ENCODE results near the gene GPR68.
"Not testable (repeated sequence)": the region's sequence is repeated elsewhere in the genome, so short reads cannot be mapped to it uniquely, and the experiment has no call there.

The GPR68 gene

DNA sequence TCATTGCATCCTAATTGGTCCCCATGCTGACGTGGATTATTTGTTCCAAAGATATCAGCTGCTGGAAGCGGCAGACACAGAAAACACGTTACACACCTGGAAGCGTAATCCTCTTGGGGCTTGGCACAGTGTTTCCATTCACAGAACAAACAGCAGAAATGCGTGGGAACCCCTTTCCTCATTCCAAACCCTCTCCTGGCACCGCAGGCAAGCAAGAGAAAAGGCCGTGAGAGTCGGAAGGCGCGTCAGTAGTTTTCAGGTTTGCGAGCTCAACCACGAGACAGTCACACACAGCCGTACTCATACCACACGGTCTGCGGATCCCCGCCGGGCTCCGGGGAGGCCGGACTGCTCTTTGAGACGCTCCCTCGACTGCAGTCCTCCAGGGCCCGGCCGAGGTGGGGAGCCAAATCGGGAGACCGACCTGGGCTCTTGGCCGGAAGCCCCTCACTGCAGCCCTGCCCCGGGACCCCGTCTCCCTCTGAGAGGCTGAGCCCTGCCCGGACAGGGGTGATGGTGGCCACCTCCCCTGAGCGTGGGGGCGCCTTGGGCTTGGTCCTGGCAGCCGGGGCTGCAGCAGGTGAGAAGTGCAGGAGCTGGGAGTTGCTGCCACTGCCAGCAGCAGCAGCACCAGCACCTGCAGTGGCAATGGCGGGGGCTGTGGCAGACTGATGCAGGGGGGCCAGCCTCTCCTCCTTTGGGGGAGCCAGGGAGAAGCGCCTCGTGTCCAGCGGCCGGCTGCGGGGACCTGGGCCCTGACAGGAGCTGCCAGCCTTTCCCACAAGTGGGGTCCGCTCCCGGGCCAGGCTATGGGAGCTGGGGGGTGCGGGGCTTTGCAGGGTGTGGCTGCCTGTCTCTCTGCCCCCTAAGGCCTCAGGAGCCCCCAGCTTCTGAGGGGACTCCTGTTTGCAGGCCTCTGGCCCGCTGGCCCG, 28.1 kb upstream of the GPR68 start:
- no peak for DNase-seq (ENCODE audit: low read depth)

DNA sequence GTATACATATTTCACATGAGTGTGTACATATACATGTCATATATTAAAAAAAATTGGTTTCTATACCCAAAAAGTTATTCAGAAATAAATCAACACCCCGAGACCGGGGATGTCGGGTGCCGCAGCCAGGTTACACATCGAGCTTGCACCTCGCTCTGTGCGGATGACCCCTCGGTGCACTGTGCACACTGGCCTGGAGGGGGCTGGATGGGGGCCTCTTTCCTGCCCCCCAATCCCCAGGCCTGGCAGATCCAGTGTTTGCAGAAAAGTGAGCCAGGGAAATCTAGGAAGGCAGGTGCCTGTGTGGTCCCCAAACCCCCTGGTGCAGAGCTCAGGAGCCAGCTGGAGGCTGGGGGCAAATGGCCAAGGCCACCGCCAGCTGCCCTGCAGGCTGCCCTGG, 27.1 kb upstream of the GPR68 start:
- no peak for DNase-seq (ENCODE audit: low read depth)

DNA sequence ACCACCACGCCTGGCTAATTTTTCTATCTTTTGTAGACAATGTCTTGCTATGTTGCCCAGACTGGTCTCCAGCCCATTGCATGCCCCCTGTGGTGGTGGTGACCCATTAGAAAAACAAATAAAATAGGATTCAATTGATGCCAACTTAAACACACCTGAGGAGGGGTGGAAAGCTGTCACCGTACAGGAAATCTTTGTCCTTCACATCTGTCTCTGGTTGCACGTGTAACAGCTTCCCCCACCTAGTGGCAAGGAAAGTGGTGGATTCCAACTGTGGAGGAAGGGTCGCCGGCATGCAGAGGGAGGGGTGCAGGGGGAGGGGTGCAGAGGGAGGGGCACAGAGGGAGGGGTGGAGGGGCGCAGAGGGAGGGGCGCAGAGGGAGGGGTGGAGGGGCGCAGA, 26.1 kb upstream of the GPR68 start:
- no peak for DNase-seq (ENCODE audit: low read depth)

DNA sequence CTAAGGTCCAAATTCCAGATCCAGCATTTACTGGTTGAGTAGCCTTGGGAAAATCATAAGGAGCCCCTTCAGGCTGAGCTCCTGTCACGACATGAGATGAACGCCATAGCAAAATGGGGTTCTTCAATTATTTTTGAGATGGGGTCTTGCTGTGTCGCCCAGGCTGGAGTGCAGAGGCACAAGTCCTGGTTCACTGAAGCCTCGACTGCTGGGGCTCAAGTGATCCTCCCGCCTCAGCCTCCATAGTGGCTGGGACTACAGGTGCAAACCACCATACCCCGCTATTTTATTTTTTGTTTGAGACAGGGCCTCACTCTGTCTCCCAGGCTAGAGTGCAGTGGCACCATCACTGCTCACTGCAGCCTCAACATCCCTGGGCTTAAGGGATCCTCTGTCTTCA, 25.7 kb upstream of the GPR68 start:
- no peak for DNase-seq (ENCODE audit: low read depth)

GRCh38 chr14:91269076-91269991, 24.8 kb upstream of the GPR68 start:
- no peak for DNase-seq (ENCODE audit: low read depth)

GRCh38 chr14:91267965-91268437, 23.5 kb upstream of the GPR68 start:
- no peak for DNase-seq (ENCODE audit: low read depth)

- not testable (repeated sequence) for DNase-seq (ENCODE audit: low read depth)
Measured at GRCh38 chr14:91266276-91266675, 21.8 kb upstream of the GPR68 start.

GRCh38 chr14:91265404-91265803, 20.9 kb upstream of the GPR68 start:
- no peak for DNase-seq (ENCODE audit: low read depth)

DNA sequence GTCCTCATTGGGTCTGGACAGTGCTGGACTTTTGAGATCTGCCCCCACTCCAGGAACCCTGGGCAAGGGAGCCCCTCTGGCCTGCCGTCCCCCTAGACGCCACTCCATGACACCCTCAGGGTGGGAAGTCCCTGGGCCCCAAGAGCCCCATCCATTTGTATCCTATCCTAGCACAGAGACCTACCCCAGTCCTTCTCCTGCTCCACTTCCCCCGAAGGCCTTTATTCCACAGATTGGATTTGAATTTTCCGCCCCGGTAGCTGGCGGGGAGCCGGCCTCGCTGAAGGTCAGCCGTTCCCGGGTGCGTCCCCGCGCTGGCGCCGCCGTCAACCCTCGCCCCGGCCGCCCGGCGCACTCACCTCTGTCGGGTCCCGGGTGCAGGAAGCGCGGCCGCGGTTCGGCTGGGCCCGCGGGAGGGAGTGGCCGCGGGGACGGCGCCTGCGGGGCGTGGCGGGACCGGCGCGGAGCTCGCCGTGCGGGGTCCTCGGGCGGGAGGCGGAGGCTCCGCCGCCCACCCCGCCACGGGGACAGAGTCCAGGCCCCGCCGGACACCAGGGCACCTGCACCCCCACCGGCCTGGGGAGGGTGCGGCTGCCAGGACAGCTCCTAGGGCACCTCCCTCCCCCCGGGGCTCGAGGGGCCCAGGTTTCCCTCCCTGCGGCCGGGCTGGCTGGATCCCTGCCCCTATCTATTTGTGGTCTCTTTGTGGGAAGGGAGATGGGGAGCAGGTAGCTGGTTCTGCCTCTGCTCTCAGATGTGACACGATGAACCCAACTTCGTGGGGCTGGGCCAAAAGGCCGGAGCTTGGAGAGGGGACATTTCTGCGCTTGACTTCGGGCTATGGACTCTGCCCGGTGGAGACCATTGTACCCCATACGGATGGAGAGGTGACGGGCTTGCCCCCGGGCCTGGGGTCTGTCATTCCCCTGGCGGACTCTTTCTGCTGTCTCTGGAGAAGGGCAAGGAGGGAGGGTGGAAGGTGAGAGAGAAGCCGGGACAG, 19.9 kb upstream of the GPR68 start:
- DNase-seq (ENCODE audit: low read depth): no peak

DNA sequence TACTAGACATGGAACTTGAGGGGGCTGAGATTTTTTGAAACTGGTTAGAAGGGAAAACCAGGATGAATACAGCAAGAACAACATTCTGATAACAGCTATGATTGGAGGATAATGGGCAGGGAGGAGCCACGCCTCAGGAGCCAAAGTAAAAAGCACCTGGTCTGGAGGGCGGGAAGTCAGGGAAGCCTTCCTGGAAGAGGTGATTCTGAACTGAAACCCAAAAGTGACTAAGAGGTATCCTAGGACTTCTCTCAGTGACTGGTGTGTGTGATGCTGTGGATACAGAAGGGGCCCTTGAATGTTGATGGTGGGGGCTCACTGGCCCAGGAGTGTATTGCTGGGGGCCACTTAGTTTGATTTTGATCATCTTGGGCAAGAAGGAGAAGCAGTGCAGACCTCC, 18.8 kb upstream of the GPR68 start:
- no peak for DNase-seq (ENCODE audit: low read depth)

DNA sequence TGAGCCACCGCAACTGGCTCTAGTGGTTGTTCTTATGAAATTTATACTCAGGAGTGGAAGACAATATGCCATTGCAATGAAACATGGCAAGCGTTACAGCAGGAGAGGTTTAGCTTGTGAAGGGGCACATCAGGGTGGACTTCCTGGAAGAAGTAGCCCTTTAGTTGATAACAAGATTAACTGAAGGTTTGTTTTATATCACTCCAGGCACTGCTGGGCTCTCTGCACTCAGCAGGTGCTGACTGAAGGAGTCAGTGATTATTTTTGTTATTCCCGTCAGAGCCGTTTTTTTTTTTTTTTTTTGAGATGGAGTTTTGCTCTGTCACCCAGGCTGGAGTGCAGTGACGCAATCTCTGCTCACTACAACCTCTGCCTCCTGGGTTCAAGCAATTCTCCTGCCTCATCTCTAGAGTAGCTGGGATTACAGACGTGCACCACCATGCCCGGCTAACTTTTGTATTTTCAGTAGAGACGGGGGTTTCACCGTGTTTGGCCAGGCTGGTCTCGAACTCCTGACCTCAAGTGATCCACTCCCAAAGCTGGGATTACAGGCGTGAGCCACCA, 17.6 kb upstream of the GPR68 start:
- DNase-seq (ENCODE audit: low read depth): no peak

- no peak for DNase-seq (ENCODE audit: low read depth)
Measured at GRCh38 chr14:91261115-91261514, 16.6 kb upstream of the GPR68 start.

DNA sequence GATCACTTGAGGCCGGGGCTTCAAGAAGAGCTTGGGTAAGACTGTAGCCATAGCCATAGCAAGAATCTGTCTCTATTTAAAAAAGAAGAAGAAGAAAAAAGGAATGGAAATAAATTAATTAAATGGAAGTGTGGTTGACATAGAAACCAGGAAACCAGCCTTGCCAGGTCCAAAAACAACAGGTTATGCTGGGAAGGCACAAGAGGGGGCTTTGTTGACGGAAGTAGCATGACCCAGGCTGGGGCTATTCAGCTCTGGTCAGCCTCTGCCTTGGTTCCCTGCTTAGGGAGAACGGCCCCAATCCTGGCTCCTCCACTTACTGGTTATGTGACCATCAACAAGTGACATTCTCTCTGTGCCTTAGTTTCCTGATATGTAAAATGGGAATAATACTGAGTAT, 14.4 kb upstream of the GPR68 start:
- DNase-seq (ENCODE audit: low read depth): no peak

DNA sequence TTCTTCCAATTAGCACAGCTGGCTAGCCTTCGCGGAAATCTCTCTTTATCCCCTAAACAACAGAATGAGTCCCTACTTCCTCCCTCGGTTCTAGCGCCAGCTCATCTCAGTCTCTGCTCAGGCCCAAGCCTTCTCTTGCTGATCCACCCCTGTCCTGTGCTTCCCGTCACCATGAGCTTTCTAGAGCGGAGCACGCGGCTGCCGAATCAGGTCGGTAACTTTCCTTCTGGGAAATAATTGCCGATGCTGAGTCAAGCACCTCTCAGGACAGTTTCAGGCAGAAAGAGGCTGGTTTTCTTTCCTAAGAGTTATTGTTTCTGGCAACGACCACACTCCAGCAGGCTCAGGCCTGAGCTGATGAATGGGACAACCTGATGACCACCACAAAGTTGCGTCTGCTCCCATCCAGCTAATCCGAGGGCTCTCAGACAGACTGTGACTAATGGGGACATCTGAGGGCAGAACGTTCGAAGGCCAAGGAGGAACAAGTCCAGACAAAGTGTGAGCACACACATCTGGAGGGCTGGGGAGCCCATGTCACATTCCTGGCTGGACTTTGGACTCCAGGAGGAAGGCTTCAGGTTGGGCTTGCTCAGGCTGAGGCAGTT, 13.6 kb upstream of the GPR68 start:
- no peak for DNase-seq (ENCODE audit: low read depth)

- no peak for DNase-seq (ENCODE audit: low read depth)
Measured at GRCh38 chr14:91257328-91258010, 13.0 kb upstream of the GPR68 start.

- DNase-seq (ENCODE audit: low read depth): no peak
Measured at GRCh38 chr14:91256661-91257060, 12.2 kb upstream of the GPR68 start.

- DNase-seq (ENCODE audit: low read depth): no peak
Measured at GRCh38 chr14:91255026-91255695, 10.7 kb upstream of the GPR68 start.

DNA sequence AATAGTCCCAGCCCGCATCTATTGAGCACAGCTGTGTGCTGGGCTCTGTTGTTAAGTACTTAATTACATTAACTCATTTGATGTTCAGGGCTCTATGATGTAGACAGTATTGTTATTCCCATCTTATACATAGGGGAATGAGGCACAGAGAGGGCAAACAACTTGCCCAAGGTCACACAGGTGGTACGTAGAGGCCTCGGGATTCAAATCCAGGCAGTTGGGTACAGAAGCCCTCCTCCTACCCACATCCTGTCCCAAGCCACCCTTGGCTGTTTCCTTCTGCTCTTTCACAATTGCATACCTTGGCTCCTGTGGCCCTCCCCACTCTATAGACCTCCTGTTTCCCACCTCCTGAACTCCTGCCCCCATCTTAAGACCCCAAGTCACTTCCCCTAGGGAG, 10.0 kb upstream of the GPR68 start:
- no peak for DNase-seq (ENCODE audit: low read depth)

DNA sequence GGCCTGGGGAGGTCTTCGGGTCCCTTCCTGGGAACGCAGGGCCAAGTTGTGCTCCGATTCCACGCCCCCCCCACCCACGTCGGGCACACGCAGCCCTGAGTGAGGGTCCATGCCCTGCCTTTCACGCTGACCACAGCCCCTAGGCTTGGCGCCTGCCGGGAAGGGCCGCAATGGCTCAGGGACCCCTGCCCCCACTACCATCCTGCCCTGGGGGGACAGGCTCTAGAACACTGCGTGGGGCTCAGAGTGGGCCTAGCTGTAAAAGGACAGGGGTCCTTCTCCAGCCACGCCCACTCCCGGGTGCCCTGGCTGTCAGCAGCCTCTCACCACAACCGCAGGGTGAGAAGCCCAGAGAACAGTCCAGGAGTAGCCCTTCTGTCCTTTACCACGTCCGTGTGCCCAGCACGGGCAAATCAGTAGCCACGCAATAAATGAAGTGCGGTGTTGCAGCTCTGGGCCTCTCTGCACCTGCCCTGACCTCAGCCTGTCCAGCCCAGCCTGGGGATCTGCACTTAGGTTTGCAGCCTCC, 9.4 kb upstream of the GPR68 start:
- no peak for DNase-seq (ENCODE audit: low read depth)
